Astrocyte (in vitro differentiated cells and primary cell): ENCODE data around the gene PLK2.

ENCODE experiments used
- EZH2 ChIP-seq: IDR thresholded peaks from 2 replicates; pipeline ENCODE4 v1.6.1; 2012; ENCODE audit warnings: mild to moderate bottlenecking, low read length, inconsistent platforms; ENCODE audit not compliant: insufficient read depth
- TF ChIP-seq, protein P1 (sequence below): IDR thresholded peaks from 2 replicates; pipeline ENCODE4 v1.5.1; 2011; ENCODE audit warnings: low read depth, mild to moderate bottlenecking, inconsistent platforms, low read length, moderate library complexity; ENCODE audit not compliant: insufficient read depth

DNA sequence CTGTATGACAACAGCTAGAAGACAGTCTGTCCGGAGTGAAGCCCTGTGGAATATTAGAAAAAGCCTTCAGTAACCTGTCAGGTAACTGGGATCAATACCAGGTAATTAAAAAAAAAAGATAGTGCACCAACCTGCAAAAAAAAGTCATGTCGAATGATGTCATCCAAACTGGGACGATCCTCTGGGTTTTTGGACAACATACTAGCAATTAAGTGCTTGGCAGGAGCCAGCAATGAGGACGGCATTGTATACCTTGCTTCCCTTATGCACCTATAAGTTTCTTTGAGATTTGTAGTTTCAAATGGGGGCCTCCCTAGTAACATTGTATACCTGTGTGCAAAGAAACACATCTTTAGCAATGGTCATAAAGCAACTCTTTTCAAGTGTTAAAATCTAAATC, 2.8 kb downstream of the PLK2 start:
- TF ChIP-seq, protein P1, sequence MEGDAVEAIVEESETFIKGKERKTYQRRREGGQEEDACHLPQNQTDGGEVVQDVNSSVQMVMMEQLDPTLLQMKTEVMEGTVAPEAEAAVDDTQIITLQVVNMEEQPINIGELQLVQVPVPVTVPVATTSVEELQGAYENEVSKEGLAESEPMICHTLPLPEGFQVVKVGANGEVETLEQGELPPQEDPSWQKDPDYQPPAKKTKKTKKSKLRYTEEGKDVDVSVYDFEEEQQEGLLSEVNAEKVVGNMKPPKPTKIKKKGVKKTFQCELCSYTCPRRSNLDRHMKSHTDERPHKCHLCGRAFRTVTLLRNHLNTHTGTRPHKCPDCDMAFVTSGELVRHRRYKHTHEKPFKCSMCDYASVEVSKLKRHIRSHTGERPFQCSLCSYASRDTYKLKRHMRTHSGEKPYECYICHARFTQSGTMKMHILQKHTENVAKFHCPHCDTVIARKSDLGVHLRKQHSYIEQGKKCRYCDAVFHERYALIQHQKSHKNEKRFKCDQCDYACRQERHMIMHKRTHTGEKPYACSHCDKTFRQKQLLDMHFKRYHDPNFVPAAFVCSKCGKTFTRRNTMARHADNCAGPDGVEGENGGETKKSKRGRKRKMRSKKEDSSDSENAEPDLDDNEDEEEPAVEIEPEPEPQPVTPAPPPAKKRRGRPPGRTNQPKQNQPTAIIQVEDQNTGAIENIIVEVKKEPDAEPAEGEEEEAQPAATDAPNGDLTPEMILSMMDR = no peak
- no peak for TF ChIP-seq EZH2
